ENCODE results near the gene ARAP2.

DNA sequence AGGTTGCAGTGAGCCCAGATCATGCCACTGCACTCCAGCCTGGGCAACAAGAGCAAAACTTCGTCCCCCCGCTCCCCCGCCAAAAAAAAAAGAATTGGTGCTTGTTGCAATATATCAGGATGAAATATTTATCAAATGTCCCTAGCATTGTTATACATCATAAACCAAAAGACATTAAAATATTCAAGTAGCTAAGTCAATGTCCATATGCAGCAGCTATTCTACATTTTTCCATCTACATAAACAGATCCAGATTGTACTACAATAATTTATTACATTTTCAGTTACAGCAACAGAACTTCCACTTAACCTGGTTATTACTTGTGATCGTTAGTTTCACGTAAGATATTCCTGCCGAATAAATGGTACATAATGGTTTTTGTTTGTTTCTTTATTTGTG lies 64.1 kb downstream of the ARAP2 start:
- TF ChIP-seq, protein P1, sequence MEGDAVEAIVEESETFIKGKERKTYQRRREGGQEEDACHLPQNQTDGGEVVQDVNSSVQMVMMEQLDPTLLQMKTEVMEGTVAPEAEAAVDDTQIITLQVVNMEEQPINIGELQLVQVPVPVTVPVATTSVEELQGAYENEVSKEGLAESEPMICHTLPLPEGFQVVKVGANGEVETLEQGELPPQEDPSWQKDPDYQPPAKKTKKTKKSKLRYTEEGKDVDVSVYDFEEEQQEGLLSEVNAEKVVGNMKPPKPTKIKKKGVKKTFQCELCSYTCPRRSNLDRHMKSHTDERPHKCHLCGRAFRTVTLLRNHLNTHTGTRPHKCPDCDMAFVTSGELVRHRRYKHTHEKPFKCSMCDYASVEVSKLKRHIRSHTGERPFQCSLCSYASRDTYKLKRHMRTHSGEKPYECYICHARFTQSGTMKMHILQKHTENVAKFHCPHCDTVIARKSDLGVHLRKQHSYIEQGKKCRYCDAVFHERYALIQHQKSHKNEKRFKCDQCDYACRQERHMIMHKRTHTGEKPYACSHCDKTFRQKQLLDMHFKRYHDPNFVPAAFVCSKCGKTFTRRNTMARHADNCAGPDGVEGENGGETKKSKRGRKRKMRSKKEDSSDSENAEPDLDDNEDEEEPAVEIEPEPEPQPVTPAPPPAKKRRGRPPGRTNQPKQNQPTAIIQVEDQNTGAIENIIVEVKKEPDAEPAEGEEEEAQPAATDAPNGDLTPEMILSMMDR (optimal IDR thresholded peaks at IDR 0.05 in 1 of 3, IDR thresholded peaks at IDR 0.05 in 1 of 3, conservative IDR thresholded peaks at IDR 0.05 in 1 of 3; ENCODE audit: extremely low read depth in 1 of 3, insufficient read depth in 2 of 3, low read length in 3 of 3) = no peak
- TF ChIP-seq EZH2 (IDR thresholded peaks at IDR 0.05; ENCODE audit: low read length) = no peak

Data from keratinocyte (primary cell).